ENCODE measurements around the gene TLX2.

Gene TLX2

GRCh38 chr2:74497777-74498499 lies 16.3 kb upstream of the TLX2 start:
- TF ChIP-seq CTCF (IDR thresholded peaks at IDR 0.05; ENCODE audit: low read depth, low read length, missing control alignments) = no peak
- no peak for DNase-seq (ENCODE audit: extremely low read depth, low read depth)
- H3K4me3 ChIP-seq (replicated peaks; ENCODE audit: low read depth, low read length) = peak overlapping the region; percentile 36

GRCh38 chr2:74498500-74499266 lies 15.6 kb upstream of the TLX2 start:
- TF ChIP-seq CTCF (IDR thresholded peaks at IDR 0.05; ENCODE audit: low read depth, low read length, missing control alignments) = no peak
- H3K4me3 ChIP-seq (replicated peaks; ENCODE audit: low read depth, low read length) = peak overlapping the region; percentile 36
- DNase-seq (ENCODE audit: extremely low read depth, low read depth) = no peak

- H3K4me3 ChIP-seq (replicated peaks; ENCODE audit: low read depth, low read length) = peak within 1 kb of the TSS; percentile 36
- no peak for DNase-seq (ENCODE audit: extremely low read depth, low read depth)
- no peak for TF ChIP-seq CTCF (IDR thresholded peaks at IDR 0.05; ENCODE audit: low read depth, low read length, missing control alignments)
Measured at GRCh38 chr2:74499267-74499939, 14.8 kb upstream of the TLX2 start, which contains the start of gene LBX2. Gene LBX2 (minus strand): TSS chr2:74499603. CDS start chr2:74499537, 66 bp downstream.

GRCh38 chr2:74499940-74500577 lies 14.2 kb upstream of the TLX2 start:
- no peak for DNase-seq (ENCODE audit: extremely low read depth, low read depth)
- no peak for TF ChIP-seq CTCF (IDR thresholded peaks at IDR 0.05; ENCODE audit: low read depth, low read length, missing control alignments)
- peak overlapping the region; percentile 36 for H3K4me3 ChIP-seq (replicated peaks; ENCODE audit: low read depth, low read length)

GRCh38 chr2:74500578-74500946 lies 13.7 kb upstream of the TLX2 start:
- H3K4me3 ChIP-seq (replicated peaks; ENCODE audit: low read depth, low read length) = no peak overlapping the region
- no peak for TF ChIP-seq CTCF (IDR thresholded peaks at IDR 0.05; ENCODE audit: low read depth, low read length, missing control alignments)
- no peak for DNase-seq (ENCODE audit: extremely low read depth, low read depth)

GRCh38 chr2:74501335-74502071 lies 12.7 kb upstream of the TLX2 start:
- no peak for TF ChIP-seq CTCF (IDR thresholded peaks at IDR 0.05; ENCODE audit: low read depth, low read length, missing control alignments)
- no peak for DNase-seq (ENCODE audit: extremely low read depth, low read depth)
- H3K4me3 ChIP-seq (replicated peaks; ENCODE audit: low read depth, low read length) = no peak overlapping the region
